NCI-H1436 (cell line): ENCODE results near the gene ZFAND5.
A peak's percentile ranks its signal among the peaks of the same experiment; 100 is the strongest.

Source experiments
- DNase-seq: peaks from one replicate; lab custom pipeline; 2025; lab: John Stamatoyannopoulos, UW

Gene ZFAND5

DNA sequence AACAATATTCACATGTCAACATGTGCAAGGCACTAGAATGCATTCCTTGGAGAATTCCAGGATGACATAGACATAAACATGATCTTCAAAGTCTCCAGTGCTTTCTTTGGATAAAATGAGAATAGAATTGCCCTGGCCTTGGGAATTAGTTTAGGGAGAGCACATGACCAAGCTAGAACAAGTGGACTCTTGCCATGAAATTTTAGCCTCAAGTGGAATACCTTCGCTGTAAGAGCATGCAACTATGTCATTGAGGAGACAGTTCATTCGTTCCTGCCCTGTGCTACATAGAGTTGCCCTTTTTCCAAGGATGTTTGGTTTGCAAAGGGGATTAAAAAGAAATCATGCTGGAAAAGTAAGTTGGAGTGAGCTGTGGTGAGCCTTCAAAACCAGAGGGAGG is 42.7 kb downstream of the ZFAND5 start:
- DNase-seq, result no peak

DNA sequence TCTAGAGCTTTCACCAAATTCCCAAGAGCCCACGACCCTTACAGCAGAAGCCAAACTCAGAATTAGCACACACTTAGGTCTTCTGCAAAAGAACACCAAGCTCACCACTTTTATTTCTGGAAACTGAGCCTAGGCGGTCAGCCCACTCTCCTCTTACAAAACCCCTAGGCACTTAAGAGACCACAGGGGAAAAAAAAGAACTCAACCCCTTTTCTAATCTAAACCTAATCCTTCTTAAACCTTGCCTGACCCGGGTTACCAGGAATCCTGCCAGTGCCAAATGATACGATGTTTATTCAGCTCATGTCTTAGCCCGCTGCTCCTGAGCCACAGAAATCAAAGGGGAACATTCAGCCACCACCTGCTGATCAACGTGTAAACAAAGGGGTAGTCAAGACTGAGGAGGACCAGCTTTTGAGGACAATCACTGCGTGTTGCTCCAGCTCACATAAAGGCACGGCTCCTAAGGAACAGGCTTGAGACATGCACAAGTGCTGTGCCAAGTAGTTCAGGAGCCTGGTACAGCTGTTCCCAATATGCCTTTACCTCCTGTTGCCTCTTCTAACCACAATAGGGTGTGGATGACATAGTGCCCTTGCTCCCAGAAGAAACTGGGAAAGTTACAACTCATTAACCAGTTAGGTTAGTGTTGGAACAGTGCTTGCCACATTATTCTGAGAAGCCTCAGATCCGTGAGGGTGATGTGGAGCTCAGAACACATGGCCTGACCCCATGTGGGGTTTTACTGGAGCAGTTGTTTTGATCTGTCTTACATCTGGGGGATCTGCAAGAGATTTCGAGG is 49.3 kb downstream of the ZFAND5 start:
- DNase-seq, result peak; percentile 47

DNA sequence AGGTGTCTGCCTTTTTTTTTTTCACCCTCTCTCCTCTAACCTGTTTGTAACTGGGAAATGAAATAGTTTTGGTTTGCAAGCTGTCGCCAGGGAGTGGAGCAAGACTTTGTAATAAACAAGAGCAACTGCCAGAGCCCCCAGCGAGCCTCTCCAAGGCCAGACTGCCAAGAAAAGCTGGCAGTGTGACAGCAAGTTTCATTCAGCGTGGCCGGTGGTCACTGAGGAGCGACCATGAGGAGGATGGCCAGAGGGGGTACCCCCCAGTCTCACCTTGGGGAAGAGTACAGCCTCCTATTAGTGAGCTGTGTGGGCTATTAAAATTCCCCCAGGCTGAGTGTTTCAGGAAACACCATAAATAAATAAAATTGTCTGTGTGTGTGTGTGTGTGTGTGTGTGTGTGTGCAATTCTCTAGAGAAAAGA is 49.9 kb downstream of the ZFAND5 start:
- no peak for DNase-seq

DNA sequence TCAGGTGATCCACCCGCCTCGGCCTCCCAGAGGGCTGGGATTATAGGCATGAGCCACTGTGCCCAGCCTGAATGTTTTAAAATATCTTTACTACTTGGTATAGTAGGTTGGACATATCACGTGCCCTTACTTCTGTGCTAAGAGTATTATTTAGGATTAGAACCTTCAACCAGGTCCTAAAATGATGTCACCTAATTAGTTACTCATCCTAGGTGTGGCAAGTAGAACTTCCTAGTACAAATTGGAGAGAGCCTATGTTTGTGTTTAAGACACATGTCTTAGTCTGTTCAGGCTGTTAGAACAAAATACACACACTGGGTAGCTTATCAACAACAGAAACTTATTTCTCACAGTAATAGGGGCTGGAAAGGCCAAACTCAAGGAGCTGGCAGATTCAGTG is 51.5 kb downstream of the ZFAND5 start:
- no peak for DNase-seq

DNA sequence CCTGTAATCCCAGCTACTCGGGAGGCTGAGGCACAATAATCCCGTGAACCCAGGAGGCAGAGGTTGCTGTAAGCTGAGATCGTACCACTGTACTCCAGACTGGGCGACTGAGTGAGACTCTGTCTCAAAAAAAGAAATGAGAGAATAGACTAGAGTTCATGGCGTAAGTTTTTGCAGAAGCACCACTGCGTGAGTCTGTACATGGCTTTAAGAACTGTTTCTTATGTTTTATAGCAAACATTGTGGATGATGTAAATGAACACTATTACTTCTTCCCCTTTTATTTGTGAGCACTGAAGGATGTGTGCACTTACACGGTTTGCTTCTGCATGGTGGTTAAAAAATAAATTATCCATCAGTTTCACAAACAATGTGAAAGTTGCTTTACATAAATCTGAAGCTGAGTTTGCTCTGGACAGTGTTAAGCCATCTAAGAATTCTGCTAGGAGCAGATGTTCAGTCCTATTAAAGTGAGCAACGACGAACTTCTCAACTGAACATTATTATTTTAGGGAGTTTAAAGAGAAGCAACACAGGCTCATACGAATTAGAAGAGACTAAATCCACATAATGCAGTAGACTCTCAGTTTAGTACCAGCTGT is 52.5 kb downstream of the ZFAND5 start:
- DNase-seq, result no peak

DNA sequence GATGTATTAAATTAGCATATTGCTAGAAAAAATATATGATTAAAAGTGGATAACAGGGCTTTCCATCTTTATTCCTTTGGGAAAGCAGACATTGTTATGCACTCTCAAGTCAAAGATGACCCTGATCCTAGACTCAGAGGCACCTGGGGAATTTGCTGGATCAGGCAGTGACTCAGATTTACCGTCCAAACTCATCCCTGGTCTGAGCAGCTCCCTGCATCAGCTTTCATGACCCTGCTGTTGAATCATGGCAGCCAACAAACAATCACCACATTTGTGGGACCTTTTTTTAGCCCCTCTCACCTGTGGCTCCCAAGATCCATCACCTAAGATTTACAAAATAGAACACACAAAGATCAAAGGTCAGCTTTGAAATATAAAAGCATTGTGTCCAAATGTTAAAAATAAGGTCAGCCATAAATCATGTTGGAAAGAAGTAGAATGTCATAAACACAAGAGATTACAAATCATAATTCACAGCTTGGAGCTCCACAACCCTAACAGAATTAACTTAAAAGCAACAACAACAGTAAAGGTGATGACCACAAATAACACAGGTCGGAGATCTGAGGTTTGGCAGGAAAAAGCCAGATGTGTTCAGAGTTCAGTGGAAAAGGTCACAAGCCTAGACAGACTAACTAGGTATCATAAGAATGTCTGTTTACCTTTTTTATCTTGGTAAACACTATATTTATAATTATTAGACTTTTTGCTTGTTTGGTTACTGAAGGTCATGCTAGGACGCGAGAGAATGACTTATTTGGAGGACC is 55.5 kb downstream of the ZFAND5 start:
- no peak for DNase-seq

DNA sequence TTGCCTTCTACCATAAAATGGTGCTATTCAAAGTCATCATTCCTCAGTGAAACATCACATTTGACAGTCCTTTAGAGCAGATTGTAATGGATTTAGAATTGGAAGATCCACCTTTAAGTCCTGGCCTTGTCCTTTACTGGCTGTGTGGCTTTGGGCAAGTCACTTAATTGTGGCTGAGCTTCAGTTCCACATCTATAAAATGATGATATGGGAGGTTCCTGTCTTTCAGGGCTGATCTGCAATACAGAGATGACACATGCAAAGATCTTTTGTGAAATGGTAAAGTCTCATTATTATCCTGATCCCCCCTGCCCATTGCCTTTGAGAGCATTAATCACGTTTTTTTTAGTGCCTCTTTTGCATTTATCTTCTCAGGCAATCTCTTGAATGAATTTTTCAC is 58.2 kb downstream of the ZFAND5 start:
- DNase-seq, result no peak

DNA sequence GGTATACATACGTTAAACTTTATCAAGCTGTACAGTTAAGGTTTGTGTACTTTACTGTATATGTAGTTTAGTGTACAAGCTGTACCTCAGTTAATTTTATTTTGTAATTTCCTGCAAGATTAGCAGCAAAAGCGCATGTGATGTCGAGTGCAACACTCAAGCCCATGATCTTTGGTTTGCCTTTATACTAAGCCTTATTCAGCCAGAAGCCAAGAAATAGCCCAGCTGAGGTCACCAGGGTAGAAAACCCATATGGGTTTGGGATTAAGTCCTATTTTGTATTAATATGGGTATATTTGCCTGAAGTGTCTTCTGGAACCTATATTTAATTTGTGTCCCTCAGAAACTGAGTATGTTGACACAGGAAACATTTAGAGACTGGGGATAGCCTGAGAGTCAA is 59.3 kb downstream of the ZFAND5 start:
- DNase-seq, result no peak

DNA sequence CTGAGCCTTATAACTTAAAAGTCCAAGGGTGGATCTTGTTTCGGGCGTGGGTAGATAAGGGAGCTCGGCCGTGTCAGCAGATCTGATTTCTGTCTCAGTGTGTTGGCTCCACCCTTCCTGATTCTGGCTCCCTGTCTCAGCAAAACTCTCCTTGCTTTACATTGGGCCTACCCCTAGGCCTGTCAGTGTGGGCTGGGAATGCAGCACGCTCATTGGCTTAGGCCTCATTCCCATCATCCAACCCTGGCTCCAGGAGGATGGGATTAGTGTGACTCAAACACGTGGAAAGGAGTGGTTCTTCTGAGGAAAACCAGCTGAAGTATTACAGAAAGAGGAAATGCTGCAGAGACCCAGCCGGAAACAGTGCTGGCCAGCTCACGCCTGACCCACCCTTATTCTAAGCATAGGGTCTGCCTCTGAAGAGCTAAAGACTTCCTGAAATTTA is 59.9 kb downstream of the ZFAND5 start:
- peak; percentile 22 for DNase-seq

DNA sequence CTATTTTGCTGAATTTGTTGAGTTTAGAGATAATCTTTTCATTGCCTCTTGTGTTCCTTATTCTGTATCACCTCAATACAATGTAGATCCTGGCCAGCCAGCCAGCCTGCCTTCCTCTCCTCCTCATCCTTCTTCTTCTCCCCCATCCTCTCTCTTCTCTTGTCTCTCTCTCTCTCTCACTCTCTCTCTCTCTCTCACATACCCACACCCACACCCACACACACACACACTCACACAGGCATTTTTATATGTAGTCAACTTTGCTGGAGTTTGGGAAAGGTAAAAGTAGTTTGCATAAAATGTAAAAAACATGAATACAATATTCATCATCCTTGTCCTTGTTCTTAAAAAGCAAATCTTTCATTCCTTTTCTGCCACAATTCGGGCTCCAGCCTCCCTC is 60.5 kb downstream of the ZFAND5 start:
- DNase-seq, result no peak
